HG02970 (cell line): Measurements from ENCODE around the gene GNB1.

Experiments
- ATAC-seq: cut with Tn5 transposase; IDR thresholded peaks from one replicate; pipeline ENCODE4 v1.9.1; 2021; ENCODE audit warnings: mild to moderate bottlenecking, moderate library complexity, moderate number of reproducible peaks; ENCODE audit not compliant: unreplicated experiment, low FRiP score

GNB1 gene

GRCh38 chr1:1910651-1911331, 19.9 kb upstream of the GNB1 start:
- ATAC-seq: no peak

GRCh38 chr1:1910033-1910465, 19.2 kb upstream of the GNB1 start:
- ATAC-seq: no peak

DNA sequence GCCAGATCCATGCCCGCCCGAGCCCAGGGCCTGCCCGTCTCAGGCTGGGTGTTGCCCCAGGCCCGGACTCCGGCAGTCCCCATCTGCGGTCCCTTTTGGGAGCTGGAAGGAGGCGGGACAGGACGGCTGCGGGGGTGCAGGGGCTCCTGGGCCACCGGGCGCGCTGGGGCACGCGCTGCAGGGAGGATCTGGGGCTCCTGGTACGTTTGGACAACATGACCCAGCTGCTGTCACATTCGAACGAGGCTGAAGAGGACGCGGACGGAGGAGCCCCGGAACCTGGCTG, 17.6 kb upstream of the GNB1 start:
- peak; percentile 17 for ATAC-seq

DNA sequence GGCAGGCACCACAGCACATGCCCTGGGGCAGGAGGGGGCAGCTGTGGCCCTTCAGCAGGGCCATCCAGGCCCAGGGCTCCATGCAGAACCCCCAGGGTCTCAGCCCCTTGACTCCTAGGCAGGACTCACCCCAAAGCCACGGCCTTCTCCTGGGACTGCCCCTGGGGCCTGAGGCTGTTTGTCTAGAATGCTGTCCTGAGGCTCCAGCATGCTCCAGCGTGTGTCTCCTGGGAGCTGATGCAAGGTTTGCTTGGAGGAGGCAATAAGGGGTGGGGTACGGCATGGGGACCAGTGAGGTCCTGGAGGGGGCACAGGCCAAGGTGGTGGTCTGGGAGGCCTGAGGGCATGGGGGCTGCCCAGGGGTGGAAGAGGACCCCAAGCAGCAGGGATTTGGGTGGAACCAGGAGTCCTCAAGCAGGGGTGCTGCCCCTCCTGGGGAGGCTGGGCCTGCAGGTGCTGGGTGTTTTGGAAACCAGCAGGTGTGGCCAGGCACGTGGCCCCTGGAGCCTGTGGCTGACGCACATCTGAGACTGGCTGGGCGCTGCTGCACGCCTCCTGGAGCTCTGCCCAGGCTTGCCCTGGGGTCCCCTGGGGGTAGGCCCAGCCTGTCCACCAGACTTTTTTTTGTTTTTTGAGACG, 16.3 kb upstream of the GNB1 start:
- peak; percentile 30 for ATAC-seq

GRCh38 chr1:1906185-1907097, 15.6 kb upstream of the GNB1 start:
- no peak for ATAC-seq

DNA sequence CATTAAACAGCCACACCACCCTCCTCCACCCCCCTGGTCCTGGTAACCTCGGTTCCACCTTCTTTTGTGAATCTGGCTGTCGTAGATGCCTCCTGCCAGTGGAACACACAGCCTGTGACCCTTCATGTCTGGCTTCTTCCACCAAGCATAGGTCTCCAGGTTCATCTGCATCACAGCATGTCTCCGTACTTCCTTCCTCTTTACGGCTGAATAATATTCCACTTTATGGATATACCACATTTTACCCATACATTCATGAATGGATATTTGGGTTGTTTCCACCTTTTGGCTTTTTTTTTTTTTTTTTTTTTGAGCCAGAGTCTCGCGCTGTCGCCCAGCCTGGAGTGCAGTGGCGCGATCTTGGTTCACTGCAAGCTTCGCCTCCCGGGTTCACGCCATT, 12.3 kb upstream of the GNB1 start:
- no peak for ATAC-seq

GRCh38 chr1:1901641-1902294, 10.9 kb upstream of the GNB1 start:
- ATAC-seq: no peak

GRCh38 chr1:1900883-1901640, 10.2 kb upstream of the GNB1 start:
- ATAC-seq: no peak

- ATAC-seq: no peak
Measured at GRCh38 chr1:1899967-1900327, 9.1 kb upstream of the GNB1 start.

DNA sequence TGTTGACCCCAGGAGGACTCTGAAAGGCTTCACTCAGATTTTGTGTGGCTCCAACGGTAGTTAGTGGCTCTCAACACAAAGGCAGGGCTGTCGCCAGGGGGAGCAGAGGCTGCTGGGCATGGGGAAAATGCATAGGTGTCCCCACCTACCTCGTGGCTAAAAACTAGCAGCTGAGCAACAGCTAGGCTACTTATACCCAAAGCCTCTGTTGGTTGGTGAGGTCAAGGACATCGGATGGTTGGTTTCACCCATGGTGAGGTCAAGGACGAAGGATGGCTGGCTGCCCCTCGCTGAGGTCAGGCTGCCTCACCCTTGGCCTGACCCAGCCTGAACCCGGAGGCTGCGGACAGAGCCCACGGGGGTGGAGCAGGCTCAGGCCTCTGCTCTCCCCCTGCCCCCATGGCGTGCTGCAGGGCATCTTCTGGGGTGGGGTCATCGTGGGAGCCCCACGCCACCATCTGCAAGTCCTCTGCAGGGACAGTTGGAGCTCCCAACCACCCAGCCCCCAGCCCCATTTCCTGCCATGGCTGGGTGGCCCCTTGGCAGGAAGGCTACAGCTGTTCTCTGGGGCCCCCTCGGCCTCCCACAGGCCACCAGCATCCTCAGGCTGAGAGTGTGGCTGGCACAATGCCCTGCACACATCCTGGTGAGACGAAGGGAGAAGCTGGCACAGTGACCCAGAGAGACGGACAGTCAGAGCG, 8.5 kb upstream of the GNB1 start:
- ATAC-seq: no peak

DNA sequence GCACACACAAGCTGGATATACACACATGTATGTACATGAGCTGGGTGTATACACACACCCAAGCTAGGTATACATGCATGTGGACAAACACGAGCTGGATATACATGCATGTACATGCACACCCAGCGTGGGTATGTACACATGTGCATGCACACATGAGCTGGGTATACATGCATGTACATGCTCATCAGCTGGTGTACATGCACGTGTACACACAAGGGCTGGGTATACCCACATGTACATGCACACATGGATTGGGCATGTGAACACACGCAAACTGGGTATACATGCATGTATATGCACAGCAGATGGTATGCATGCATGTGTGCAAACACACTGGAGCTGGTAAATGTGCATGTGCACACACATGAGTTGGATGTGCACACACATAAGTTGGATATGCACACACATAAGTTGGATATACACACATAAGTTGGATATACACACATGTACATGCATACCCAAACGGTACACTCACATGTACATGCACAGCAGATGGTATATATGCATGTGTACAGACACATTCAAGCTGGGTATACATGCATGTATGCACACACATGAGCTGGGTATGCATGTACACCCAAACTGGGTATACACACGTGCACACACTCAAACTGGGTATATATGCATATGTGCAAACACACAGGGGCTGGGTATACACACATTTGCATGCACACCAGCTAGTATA, 7.5 kb upstream of the GNB1 start:
- ATAC-seq: no peak

- ATAC-seq: no peak
Measured at GRCh38 chr1:1895456-1896336, 4.8 kb upstream of the GNB1 start.

DNA sequence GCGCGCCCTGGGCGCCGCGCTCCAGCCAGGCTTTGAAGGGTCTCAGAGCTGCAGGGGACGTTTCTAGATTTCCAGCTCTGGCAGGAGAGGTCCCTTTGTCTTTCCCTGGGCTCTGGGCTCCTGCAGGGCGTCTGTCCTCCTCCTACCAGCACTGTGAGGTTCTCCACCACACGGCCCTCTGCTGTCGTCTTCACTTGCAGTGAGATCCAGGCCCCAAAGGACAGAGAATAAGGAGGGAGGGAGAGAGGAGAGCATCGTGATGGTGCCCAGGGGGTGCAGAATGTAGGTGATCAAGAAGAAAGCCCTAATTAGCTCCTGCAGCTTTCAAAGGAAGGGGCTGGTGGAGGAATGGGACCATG, 4.2 kb upstream of the GNB1 start:
- ATAC-seq: no peak

GRCh38 chr1:1894354-1895059, 3.6 kb upstream of the GNB1 start:
- ATAC-seq: no peak

- ATAC-seq: no peak
Measured at GRCh38 chr1:1893997-1894353, 3.1 kb upstream of the GNB1 start.

DNA sequence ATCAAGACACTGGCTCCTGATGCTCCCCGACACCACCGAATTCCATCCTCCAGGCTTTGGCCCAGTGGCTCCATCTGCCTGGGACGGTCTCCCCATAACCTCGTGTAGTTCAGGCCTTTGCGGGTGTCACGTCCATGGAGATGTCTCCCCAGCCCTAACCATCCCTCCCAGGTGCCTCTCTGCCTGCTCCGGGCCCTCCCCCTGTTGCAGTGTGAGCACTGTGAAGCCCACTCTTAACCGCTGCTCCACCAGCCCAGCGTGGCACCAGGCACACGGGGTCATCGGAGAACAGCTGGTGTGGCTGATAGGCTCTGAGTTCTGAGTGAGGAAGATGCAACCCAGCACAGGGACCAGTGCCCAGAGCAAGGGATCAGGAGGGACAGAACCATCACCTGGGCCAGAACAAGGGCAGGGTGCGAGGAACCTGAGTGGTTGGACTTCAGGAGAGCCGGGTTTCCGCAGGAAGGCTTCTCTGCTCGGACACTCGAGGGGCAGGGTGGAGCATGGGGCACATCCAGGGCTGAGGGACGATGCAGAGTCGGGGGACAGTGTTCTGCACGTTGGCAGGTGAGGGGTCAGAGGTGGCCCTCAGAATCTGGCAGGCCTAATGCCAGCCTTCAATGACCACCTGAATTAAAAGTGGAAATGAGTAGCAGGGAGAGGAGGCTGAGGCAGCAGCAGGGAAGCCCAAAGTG, 2.6 kb upstream of the GNB1 start:
- ATAC-seq: no peak

DNA sequence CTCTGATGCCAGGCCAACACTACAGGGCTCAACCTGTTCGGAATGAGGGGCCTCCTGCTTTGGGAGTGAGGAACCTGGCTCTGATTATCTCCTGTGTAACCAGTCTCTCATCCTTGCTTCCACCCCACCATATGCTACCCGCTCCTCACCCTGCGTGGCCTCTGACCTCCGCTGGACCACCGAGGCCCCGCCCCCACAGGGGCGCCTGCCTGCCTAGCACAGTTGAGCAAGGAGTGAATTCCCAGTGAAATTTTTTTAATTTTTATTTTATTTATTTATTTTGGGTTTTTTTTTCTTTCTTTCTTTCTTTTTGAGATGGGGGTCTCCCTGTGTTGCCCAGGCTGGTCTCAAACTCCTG, 1.9 kb upstream of the GNB1 start:
- no peak for ATAC-seq
